MCF 10A (cell line): ENCODE results near the gene GZMM. TPM values are rescaled to one million over a fixed set of nuclear protein-coding genes. Genes with fewer than 3 reads are reported as not detected.

Experiments used
- BruUV-seq: library from RNA; stranded (reverse); fragments of 400-500 nt; replicated peaks from 2 replicates; lab custom pipeline; 2021; lab: Mats Ljungman, UMichigan
- CTCF ChIA-PET: fragments of 300-600 bp; sonication (Branson Sonifier 250); formaldehyde crosslinking; extraction: SDS; loops from one replicate; lab custom pipeline; 2021; ENCODE audit warnings: antibody characterized with exemption, inconsistent platforms; lab: Yijun Ruan, JAX
- POLR2A ChIA-PET: fragments of 300-600, 350-650 bp; sonication (Branson Sonifier 250); formaldehyde crosslinking; extraction: SDS; loops from one replicate; lab custom pipeline; 2020; ENCODE audit warnings: antibody characterized with exemption, inconsistent platforms; lab: Yijun Ruan, JAX
- DNase-seq: peaks from one replicate; pipeline ENCODE4 v3.0.0-alpha.2; 2018; ENCODE audit not compliant: unreplicated experiment
- H3K27ac Mint-ChIP-seq: one replicate; pipeline ENCODE4 v1.8.0; 2022; ENCODE audit warnings: mild to moderate bottlenecking, low read depth, mixed read lengths; ENCODE audit not compliant: unreplicated experiment
- H3K27me3 Mint-ChIP-seq: one replicate; pipeline ENCODE4 v1.8.0; 2022; ENCODE audit warnings: mixed read lengths; ENCODE audit not compliant: insufficient read depth, unreplicated experiment
- H3K36me3 Mint-ChIP-seq: one replicate; pipeline ENCODE4 v1.8.0; 2022; ENCODE audit warnings: mild to moderate bottlenecking, moderate library complexity, mixed read lengths; ENCODE audit not compliant: insufficient read depth, unreplicated experiment
- H3K4me1 Mint-ChIP-seq: one replicate; pipeline ENCODE4 v1.8.0; 2022; ENCODE audit warnings: mixed read lengths; ENCODE audit not compliant: insufficient read depth, unreplicated experiment
- H3K4me3 Mint-ChIP-seq: one replicate; pipeline ENCODE4 v1.8.0; 2022; ENCODE audit warnings: mild to moderate bottlenecking, moderate library complexity, mixed read lengths; ENCODE audit not compliant: unreplicated experiment
- H3K9me3 Mint-ChIP-seq: one replicate; pipeline ENCODE4 v1.8.0; 2022; ENCODE audit warnings: mixed read lengths; ENCODE audit not compliant: unreplicated experiment
- CTCF ChIP-seq: fragments of 200-600 bp; IDR thresholded peaks from one replicate; pipeline ENCODE4 v1.8.0; 2022; ENCODE audit warnings: antibody characterized with exemption, mild to moderate bottlenecking; ENCODE audit not compliant: unreplicated experiment
- intact Hi-C: fragments of 100-400 bp; cut with micrococcal nuclease; formaldehyde crosslinking; loops from 2 replicates; pipeline ENCODE4 v1.14.1; 2022
- total RNA-seq: library from RNA; stranded (reverse); gene quantifications from 2 replicates; pipeline ENCODE4 v1.2.3, GENCODE V29; 2022

Gene GZMM
- total RNA-seq, 1 experiment from 2014 or later: not detected

- CTCF ChIA-PET: no interaction called here
- Mint-ChIP-seq H3K27me3 (no peaks in the 10 kb centered on the region), H3K4me1 (peaks cover 4% of the 10 kb centered on the region), H3K4me3 (no peak overlapping the region), H3K27ac (no peak overlapping the region), H3K36me3 (peaks cover 17% of the 10 kb centered on the region), H3K9me3 (no peaks in the 10 kb centered on the region)
- no peak for TF ChIP-seq CTCF
- POLR2A ChIA-PET: interaction anchor here (1.5 kb wide), 1 partner anchor 36 kb away, joined by 5 read pairs; the partner anchor contains the start of gene BSG
- BruUV-seq: no TSS peak
- intact Hi-C loops: no loop called here
- DNase-seq: no peak
These were observed 7.6 kb upstream of the GZMM start for GRCh38 chr19:536031-536880.

DNA sequence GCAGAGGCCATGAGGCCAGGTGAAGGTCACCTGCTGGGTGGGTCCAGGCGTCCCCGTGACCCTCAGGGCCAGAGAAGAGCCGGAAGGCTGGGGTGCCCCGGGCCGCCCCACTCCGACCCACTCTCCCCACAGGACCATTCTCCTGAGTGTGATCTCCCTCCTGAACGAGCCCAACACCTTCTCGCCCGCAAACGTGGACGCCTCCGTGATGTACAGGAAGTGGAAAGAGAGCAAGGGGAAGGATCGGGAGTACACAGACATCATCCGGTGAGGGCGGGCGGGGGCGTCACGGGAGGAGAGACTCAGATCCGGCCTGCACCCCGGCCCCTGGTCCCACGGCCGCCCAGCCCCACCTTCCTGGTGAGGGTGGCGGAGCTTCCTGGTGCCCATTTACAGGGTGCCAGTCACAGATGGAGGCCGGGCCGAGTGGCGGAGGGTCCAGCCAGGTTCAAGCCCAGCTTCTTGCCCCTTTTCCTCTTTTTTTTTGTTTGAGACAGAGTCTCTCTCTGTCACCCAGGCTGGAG, 6.9 kb upstream of the GZMM start:
- POLR2A ChIA-PET: no interaction called here
- no peak overlapping the region for H3K27ac Mint-ChIP-seq
- intact Hi-C loops: no loop called here
- no peaks in the 10 kb centered on the region for H3K9me3 Mint-ChIP-seq
- no peak for TF ChIP-seq CTCF
- peaks cover 19% of the 10 kb centered on the region for H3K36me3 Mint-ChIP-seq
- BruUV-seq: no TSS peak
- CTCF ChIA-PET: no interaction called here
- H3K4me3 Mint-ChIP-seq: no peak overlapping the region
- no peaks in the 10 kb centered on the region for H3K27me3 Mint-ChIP-seq
- H3K4me1 Mint-ChIP-seq: peaks cover 4% of the 10 kb centered on the region
- DNase-seq: no peak

DNA sequence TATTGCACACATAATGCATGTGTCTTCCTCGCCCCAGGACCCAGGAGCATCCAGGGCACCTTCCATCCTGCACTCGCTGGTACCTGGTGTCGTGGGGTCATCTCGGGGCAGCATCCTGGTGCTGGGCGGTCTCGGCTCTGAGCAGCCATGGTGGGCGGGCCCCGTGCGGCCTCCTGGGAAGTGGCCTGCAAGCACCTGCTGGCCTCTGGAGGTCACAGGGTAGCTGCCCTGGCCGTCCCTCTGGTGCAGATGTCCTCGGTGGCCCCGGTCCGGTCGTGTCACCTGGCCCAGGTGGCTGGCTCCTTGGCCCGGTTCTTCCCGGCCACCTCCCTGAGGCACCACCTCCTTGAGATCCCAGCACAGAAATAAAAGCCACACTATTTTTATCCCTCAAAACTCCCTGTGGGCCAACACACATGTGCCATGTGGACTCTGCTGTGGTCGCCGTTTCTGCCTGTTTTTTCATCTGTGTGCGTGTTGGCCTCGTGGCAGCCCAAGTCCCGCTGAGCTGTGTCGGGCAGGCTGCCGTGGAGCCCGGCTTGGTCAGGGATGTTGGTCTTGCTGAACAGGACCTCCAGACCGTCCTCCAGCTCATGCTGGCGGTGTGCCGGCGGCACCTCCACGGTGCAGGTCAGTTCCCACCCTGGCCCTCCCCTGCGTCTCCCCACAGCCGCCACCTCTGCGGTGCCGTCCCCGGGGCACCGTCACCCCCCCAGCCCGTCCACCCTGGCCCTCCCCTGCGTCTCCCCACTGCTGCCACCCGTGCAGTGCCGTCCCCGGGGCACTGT, 5.0 kb upstream of the GZMM start:
- ChIA-PET POLR2A (no interaction called here), CTCF (interaction anchor here (0.6 kb wide), 1 partner anchor 16 kb away, joined by 3 read pairs; no protein-coding TSS in a partner anchor)
- peaks cover 23% of the 10 kb centered on the region for H3K36me3 Mint-ChIP-seq
- peaks cover 4% of the 10 kb centered on the region for H3K4me1 Mint-ChIP-seq
- no peak for TF ChIP-seq CTCF
- H3K27me3 Mint-ChIP-seq: no peaks in the 10 kb centered on the region
- DNase-seq: no peak
- intact Hi-C loops: no loop called here
- H3K9me3 Mint-ChIP-seq: no peaks in the 10 kb centered on the region
- no peak overlapping the region for H3K4me3 Mint-ChIP-seq
- H3K27ac Mint-ChIP-seq: no peak overlapping the region
- BruUV-seq: no TSS peak
